ENCODE measurements around the gene RYR2. TPM values are rescaled to one million over a fixed set of nuclear protein-coding genes. Genes with fewer than 3 reads are reported as not detected.

The RYR2 gene
- total and polyA plus RNA-seq, 2 of the 8 experiments (the other 6 are each of a cell fraction or from before 2014, with no cell fraction given), result 1.3 to 4.4 TPM

GRCh38 chr1:237255071-237255470 is 213.1 kb downstream of the RYR2 start (continued):
- TF ChIP-seq POU5F1 (IDR thresholded peaks at IDR 0.05; ENCODE audit: low read depth, low read length), result no peak
- no peak for TF ChIP-seq POLR2A (IDR thresholded peaks at IDR 0.05; ENCODE audit: control extremely low read depth in 1 of 2, low read depth in 2 of 2, low read length in 2 of 2)
- TF ChIP-seq SP4 (IDR thresholded peaks at IDR 0.05; ENCODE audit: low read length), result no peak
- no peak for TF ChIP-seq KDM1A (IDR thresholded peaks at IDR 0.05; ENCODE audit: borderline replicate concordance, low read length)
- TF ChIP-seq SP1 (IDR thresholded peaks at IDR 0.05; ENCODE audit: low read depth, low read length), result no peak
- no peak for TF ChIP-seq CBX5 (IDR thresholded peaks at IDR 0.05; ENCODE audit: low read depth, low read length)
